ENCODE measurements around the gene PRG2. TPM values are rescaled to one million over a fixed set of nuclear protein-coding genes. Genes with fewer than 3 reads are reported as not detected.
"Not testable (repeated sequence)": the region's sequence is repeated elsewhere in the genome, so short reads cannot be mapped to it uniquely, and the experiment has no call there.

Gene PRG2
- total RNA-seq, 1 donor from 2014 or later, result 0.33 TPM

DNA sequence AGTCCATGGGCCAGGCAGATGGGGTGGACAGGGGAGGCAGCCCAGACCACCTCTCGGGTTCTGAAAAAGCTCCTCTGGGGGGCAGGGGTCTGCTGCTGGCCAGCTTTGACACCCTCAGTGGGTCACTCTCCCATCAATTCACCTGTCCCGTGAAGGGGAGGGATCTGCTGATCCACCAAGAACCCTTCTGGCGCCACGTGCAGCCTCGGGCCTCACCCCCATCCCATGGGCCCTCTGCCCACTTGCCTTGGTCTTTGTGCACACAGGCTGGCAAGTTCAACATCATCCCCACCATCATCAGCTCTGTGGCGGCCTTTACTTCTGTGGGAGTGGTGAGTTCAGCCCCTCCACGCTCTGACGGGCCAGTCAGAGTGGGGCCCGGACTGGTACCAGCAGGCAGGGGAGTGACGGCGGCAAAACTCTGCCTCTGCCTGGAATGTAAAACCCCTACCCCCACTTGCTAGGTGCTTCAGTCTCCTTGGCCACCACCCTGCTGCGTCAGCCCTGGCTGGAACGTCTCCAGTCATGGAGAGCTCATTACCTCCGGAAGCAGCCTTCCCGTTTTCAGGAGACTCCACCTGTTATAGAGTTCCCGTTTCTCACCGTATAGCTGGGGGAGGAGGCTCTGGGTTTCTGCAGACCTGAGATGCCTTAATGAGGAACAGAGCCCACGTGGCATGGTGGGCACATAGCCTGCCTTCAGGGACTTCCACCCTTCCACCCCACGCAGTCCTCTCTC is 22.2 kb downstream of the PRG2 start:
- TF ChIP-seq, protein P1, sequence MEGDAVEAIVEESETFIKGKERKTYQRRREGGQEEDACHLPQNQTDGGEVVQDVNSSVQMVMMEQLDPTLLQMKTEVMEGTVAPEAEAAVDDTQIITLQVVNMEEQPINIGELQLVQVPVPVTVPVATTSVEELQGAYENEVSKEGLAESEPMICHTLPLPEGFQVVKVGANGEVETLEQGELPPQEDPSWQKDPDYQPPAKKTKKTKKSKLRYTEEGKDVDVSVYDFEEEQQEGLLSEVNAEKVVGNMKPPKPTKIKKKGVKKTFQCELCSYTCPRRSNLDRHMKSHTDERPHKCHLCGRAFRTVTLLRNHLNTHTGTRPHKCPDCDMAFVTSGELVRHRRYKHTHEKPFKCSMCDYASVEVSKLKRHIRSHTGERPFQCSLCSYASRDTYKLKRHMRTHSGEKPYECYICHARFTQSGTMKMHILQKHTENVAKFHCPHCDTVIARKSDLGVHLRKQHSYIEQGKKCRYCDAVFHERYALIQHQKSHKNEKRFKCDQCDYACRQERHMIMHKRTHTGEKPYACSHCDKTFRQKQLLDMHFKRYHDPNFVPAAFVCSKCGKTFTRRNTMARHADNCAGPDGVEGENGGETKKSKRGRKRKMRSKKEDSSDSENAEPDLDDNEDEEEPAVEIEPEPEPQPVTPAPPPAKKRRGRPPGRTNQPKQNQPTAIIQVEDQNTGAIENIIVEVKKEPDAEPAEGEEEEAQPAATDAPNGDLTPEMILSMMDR (IDR thresholded peaks at IDR 0.05; ENCODE audit: insufficient read depth, low read length, poor library complexity, severe bottlenecking), result no peak
- H3K4me3 ChIP-seq (ENCODE audit: low read depth, low read length), result no peak overlapping the region
- DNase-seq (ENCODE audit: low read depth), result no peak
- H3K27me3 ChIP-seq (ENCODE audit: control insufficient read depth, insufficient read depth, low read length), result no peaks in the 10 kb centered on the region
- H3K36me3 ChIP-seq (ENCODE audit: control insufficient read depth, insufficient read depth, low read length), result no peaks in the 10 kb centered on the region

DNA sequence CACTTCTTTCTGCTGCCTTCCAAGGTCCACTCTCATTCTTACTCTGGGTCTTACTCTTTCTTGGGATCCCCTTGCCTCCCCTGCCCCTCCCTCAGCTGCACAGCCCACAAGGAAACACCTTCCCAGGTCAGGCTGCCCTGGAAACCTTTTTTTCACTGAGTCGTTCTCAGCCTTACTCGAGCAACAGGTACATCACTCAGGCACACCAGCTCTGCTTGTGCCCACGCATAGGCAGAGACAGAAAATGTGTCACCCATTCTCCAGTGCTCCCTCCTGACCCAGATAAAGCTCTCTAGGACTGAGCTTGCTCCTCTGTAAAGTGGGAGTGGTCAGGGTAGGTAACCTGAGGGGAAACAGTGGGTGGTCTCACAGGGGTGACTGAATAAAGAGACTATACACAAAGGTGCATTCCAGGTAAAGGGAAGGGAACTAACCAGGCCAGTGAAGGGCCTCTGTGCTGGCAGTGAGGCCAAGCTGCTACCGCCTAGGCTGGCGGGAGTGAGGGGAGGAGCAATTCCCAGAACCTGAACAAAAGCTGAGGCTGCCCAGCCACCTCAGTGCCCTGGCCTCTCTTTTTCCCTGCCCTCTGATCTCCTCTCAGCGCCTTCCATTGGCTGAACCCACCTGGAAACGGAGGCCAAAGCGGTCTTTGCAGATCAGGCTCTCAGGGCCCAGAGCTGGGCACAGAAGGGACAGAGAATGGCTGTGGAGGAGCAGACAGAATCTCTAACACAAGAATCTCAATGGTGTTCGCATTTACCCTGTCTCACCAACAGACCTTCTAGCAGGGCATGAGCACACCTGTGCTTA is 25.4 kb downstream of the PRG2 start:
- TF ChIP-seq, protein P1 (IDR thresholded peaks at IDR 0.05; ENCODE audit: insufficient read depth, low read length, poor library complexity, severe bottlenecking), result no peak
- DNase-seq (ENCODE audit: low read depth), result no peak
- no peaks in the 10 kb centered on the region for H3K36me3 ChIP-seq (ENCODE audit: control insufficient read depth, insufficient read depth, low read length)
- H3K4me3 ChIP-seq (ENCODE audit: low read depth, low read length), result no peak overlapping the region
- no peaks in the 10 kb centered on the region for H3K27me3 ChIP-seq (ENCODE audit: control insufficient read depth, insufficient read depth, low read length)

DNA sequence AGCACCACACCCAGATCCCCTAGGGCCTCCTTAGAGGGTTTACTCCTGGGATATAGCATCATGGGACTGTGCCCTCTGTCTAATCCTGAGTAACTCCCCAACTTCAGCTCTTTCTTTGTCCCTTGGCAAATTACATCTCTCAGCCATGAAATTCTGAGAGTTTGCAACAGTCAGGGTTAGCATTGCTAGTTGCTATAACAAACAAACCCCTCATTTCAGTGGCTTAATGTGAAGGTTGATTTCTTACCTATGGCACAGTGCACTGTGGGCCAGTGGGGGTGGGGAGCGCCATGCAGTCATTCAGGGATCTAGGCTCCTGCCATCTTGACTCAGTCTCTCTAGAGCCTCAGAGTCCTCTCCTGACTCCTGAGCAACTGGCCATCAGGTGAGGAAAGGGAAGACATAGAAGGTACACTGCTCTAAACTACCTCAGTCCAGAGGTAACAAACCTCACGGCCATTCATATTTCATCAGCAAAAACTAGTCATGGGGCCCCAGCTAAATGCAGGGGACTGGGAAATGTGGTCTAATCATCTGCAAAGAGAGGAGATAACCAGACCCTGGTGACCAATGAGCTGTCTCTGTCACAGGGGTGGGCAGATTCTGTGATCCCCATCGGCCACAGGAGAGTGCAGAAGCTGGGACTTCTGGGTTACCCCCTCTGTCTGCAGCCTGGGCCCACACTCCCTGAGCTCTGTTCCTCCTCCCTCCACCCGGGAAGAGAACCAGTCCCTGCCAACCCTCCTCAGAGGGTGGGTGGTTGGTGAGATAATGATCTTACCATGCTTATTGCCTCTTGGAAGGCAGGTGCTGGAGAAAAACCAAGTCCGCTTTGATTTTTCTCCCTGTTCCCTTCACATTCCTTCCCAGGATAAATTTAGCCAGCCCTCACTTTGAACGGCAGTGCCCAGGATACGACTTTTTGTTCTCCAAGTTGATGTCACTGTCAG is 27.0 kb downstream of the PRG2 start:
- TF ChIP-seq, protein P1 (IDR thresholded peaks at IDR 0.05; ENCODE audit: insufficient read depth, low read length, poor library complexity, severe bottlenecking), result no peak
- no peak for DNase-seq (ENCODE audit: low read depth)
- no peaks in the 10 kb centered on the region for H3K36me3 ChIP-seq (ENCODE audit: control insufficient read depth, insufficient read depth, low read length)
- no peaks in the 10 kb centered on the region for H3K27me3 ChIP-seq (ENCODE audit: control insufficient read depth, insufficient read depth, low read length)
- H3K4me3 ChIP-seq (ENCODE audit: low read depth, low read length), result no peak overlapping the region

DNA sequence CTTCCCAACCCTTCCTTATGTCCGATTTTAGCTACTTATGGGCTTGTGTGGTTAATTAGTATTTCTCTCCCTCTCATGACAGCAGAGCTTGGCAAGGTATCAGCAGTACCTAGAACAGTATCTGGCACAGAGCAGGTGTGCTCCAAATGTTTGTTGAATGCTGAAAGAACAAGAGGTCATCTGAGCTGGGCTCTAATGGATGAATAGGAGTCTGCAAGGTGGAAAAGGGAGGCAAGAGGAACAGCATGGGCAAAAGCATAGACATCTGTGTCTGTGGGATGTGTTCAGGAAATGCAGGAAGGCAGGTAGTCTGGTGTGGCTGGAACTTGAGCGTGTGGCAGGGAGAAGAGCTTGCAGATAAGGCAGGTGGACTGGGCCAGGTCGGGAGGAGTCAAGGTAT is 28.5 kb downstream of the PRG2 start:
- no peak for DNase-seq (ENCODE audit: low read depth)
- TF ChIP-seq, protein P1 (IDR thresholded peaks at IDR 0.05; ENCODE audit: insufficient read depth, low read length, poor library complexity, severe bottlenecking), result no peak
- H3K27me3 ChIP-seq (ENCODE audit: control insufficient read depth, insufficient read depth, low read length), result no peaks in the 10 kb centered on the region
- no peak overlapping the region for H3K4me3 ChIP-seq (ENCODE audit: low read depth, low read length)
- H3K36me3 ChIP-seq (ENCODE audit: control insufficient read depth, insufficient read depth, low read length), result no peaks in the 10 kb centered on the region

DNA sequence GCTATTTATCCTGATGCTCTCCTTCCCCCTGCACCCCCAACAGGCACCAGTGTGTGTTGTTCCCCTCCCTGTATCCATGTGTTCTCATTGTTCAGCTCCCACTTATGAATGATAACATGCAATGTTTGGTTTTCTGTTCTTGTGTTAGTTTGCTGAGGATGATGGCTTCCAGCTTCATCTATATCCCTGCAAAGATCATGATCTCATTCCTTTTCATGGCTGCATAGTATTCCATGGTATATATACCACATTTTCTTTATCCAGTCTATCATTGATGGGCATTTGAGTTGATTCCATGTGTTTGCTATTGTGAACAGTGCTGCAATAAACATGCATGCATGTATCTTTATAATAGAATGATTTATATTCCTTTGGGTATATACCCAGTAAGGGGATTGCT is 29.0 kb downstream of the PRG2 start:
- not testable (repeated sequence) for H3K36me3 ChIP-seq (ENCODE audit: control insufficient read depth, insufficient read depth, low read length); H3K4me3 ChIP-seq (ENCODE audit: low read depth, low read length); DNase-seq (ENCODE audit: low read depth); H3K27me3 ChIP-seq (ENCODE audit: control insufficient read depth, insufficient read depth, low read length)

DNA sequence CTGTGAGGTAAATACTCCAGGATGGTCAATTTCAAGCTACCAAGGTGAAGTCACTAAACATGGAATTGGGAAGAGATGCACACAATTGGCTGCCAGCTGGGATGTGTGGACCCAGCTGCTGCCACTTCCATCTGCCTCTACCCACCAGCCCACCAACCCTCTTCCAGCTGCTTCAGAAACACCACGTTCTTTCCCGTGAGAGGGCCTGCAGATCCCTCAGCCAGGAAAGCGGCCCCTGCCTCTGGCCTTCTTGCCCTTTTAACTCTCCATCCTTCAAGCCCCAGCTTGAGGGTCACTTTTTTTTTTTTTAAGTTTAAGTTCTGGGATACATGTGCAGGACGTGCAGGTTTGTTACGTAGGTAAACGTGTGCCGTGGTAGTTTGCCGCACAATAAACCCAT is 29.5 kb downstream of the PRG2 start:
- no peak for DNase-seq (ENCODE audit: low read depth)
- Histone ChIP-seq H3K27me3 (ENCODE audit: control insufficient read depth, insufficient read depth, low read length) (no peaks in the 10 kb centered on the region), H3K4me3 (ENCODE audit: low read depth, low read length) (no peak overlapping the region), H3K36me3 (ENCODE audit: control insufficient read depth, insufficient read depth, low read length) (no peaks in the 10 kb centered on the region)
- TF ChIP-seq, protein P1 (IDR thresholded peaks at IDR 0.05; ENCODE audit: insufficient read depth, low read length, poor library complexity, severe bottlenecking), result no peak

Data from kidney epithelial cell (primary cell).